Hepatocyte (in vitro differentiated cells): ENCODE results near the gene HPCAL1. TPM values are rescaled to one million over a fixed set of nuclear protein-coding genes. Genes with fewer than 3 reads are reported as not detected.

ENCODE experiments used
- DNase-seq: peaks from one replicate; pipeline ENCODE4 v3.0.0-alpha.2; 2016; ENCODE audit warnings: low spot score
- H2AFZ ChIP-seq: fragments of 200-600 bp; sonication (generic); 2 replicates; pipeline ENCODE4 v1.6.0; 2016; ENCODE audit warnings: antibody characterized with exemption, mild to moderate bottlenecking
- H3K27ac ChIP-seq: fragments of 200-600 bp; sonication (generic); 2 replicates; pipeline ENCODE4 v1.5.1; 2016; ENCODE audit warnings: mild to moderate bottlenecking
- H3K27me3 ChIP-seq: fragments of 200-600 bp; sonication (generic); 2 replicates; pipeline ENCODE4 v1.6.1; 2016
- H3K36me3 ChIP-seq: fragments of 200-600 bp; sonication (generic); replicated peaks from 2 replicates; pipeline ENCODE4 v1.5.1; 2016; ENCODE audit warnings: low read depth; ENCODE audit not compliant: insufficient read depth
- H3K4me1 ChIP-seq: fragments of 200-600 bp; sonication (generic); 2 replicates; pipeline ENCODE4 v1.5.1; 2016; ENCODE audit warnings: mild to moderate bottlenecking, moderate library complexity; ENCODE audit not compliant: insufficient read depth
- H3K4me2 ChIP-seq: fragments of 200-600 bp; sonication (generic); 2 replicates; pipeline ENCODE4 v1.6.0; 2016
- H3K4me3 ChIP-seq: fragments of 200-600 bp; sonication (generic); 2 replicates; pipeline ENCODE4 v1.5.1; 2016; ENCODE audit warnings: mild to moderate bottlenecking
- H3K79me2 ChIP-seq: fragments of 200-600 bp; sonication (generic); 2 replicates; pipeline ENCODE4 v1.6.0; 2017; ENCODE audit warnings: mild to moderate bottlenecking
- H3K9me2 ChIP-seq: fragments of 200-600 bp; sonication (generic); replicated peaks from 2 replicates; pipeline ENCODE4 v1.6.0; 2017; ENCODE audit warnings: mild to moderate bottlenecking; ENCODE audit not compliant: insufficient read depth
- H3K9me3 ChIP-seq: fragments of 200-600 bp; sonication (generic); 2 replicates; pipeline ENCODE4 v1.5.1; 2016; ENCODE audit warnings: low read depth, mild to moderate bottlenecking
- H4K20me1 ChIP-seq: fragments of 200-600 bp; sonication (generic); 2 replicates; pipeline ENCODE4 v1.6.0; 2016; ENCODE audit warnings: mild to moderate bottlenecking; ENCODE audit not compliant: insufficient read depth, poor library complexity, severe bottlenecking
- EZH2 ChIP-seq: fragments of 200-600 bp; sonication (generic); IDR thresholded peaks from 2 replicates; pipeline ENCODE4 v1.6.1; 2016; ENCODE audit warnings: antibody characterized with exemption, mild to moderate bottlenecking, borderline replicate concordance
- EZH2phosphoT487 ChIP-seq: fragments of 200-600 bp; sonication (generic); IDR thresholded peaks from one replicate; pipeline ENCODE4 v1.6.1; 2018; ENCODE audit warnings: antibody characterized with exemption, mild to moderate bottlenecking, low read depth, moderate library complexity; ENCODE audit not compliant: unreplicated experiment, severe bottlenecking
- WGBS: methylation state at CpG from one replicate; pipeline ENCODE4 v1.1.6; 2016; ENCODE audit warnings: low lambda C conversion rate; ENCODE audit errors: missing lambda C conversion rate; 5-methylcytosine and 5-hydroxymethylcytosine counted together
- polyA plus RNA-seq: library from polyadenylated mRNA; unstranded; fragments of >200 nt; fragmentation: Nextera tagmentation; extraction: Ambion mirVana; gene quantifications from 2 replicates; pipeline ENCODE4 v1.2.1, GENCODE V29; 2016
- total RNA-seq: library from RNA; depleted of rRNA; stranded (reverse); fragments of >200 nt; gene quantifications from 2 replicates; pipeline ENCODE4 v1.2.3, GENCODE V29; 2014
- TF ChIP-seq, protein P1 (sequence below): fragments of 200-600 bp; sonication (generic); IDR thresholded peaks from 2 replicates; pipeline ENCODE4 v1.5.1; 2016; ENCODE audit warnings: antibody characterized with exemption, mild to moderate bottlenecking; ENCODE audit not compliant: poor library complexity

Gene HPCAL1
- total and polyA plus RNA-seq, 2 experiments from 2014 or later, result 22.5 to 39.1 TPM

DNA sequence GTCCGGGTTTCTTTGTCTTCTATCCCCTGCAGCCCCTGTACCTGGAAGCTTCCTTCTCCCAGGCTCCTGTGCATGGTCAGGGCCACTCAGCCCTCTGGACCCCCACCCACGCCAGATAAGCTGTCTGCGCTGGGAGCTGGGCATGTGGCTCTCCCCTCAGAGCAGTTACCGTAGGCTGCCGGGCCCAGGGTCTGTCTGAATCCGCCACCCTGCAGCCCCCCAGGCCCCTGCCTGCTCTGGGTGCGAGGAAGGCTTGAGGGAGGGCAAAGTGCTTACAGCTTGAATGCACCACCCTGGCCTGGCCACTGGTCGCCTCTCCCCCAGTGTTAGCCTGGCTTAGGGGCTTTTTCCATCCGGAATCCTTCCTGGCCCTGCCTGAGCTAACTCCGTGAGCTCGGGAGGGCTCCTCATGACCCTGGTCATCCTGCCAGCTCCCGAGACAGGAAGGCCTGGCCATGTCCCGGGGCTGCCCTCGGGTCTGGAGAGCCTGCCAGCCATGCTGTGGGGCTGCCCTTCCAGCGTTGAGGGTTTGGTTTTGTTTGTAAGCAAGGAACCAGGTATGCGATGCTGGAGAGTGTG lies 94.7 kb downstream of the HPCAL1 start:
- H4K20me1 ChIP-seq, result no peaks in the 10 kb centered on the region
- no peak overlapping the region for H3K27ac ChIP-seq
- no peaks in the 10 kb centered on the region for H3K9me3 ChIP-seq
- 90% methylated on average over 16 of the region's 16 CpGs for WGBS
- TF ChIP-seq, protein P1, sequence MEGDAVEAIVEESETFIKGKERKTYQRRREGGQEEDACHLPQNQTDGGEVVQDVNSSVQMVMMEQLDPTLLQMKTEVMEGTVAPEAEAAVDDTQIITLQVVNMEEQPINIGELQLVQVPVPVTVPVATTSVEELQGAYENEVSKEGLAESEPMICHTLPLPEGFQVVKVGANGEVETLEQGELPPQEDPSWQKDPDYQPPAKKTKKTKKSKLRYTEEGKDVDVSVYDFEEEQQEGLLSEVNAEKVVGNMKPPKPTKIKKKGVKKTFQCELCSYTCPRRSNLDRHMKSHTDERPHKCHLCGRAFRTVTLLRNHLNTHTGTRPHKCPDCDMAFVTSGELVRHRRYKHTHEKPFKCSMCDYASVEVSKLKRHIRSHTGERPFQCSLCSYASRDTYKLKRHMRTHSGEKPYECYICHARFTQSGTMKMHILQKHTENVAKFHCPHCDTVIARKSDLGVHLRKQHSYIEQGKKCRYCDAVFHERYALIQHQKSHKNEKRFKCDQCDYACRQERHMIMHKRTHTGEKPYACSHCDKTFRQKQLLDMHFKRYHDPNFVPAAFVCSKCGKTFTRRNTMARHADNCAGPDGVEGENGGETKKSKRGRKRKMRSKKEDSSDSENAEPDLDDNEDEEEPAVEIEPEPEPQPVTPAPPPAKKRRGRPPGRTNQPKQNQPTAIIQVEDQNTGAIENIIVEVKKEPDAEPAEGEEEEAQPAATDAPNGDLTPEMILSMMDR, result no peak
- TF ChIP-seq EZH2 (no peak), EZH2phosphoT487 (no peak)
- no peaks in the 10 kb centered on the region for H3K36me3 ChIP-seq
- no peaks in the 10 kb centered on the region for H3K9me2 ChIP-seq
- no peak overlapping the region for H3K4me2 ChIP-seq
- no peaks in the 10 kb centered on the region for H3K27me3 ChIP-seq
- no peak overlapping the region for H3K4me3 ChIP-seq
- peaks cover 7% of the 10 kb centered on the region for H3K79me2 ChIP-seq
- DNase-seq, result no peak
- H3K4me1 ChIP-seq, result peaks cover 14% of the 10 kb centered on the region
- H2AFZ ChIP-seq, result no peak overlapping the region

DNA sequence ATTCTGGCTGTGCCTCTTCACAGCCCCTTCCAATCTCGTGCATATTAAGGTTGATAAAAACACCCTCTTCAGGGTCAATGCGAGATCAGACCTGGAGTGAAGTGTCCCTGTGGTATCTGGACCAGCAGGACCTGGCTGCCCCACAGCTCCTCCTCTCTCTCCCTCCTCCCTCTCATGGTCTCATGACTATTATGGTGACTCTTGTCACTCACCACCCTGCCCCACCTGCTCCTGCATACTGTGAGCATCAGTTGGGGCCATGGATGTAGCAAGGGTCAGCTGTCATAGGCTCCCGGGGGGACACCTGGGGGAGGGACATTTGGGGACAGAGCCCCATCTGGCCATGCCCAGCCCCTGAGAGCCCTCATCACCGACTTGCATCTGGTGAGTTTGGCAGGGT lies 95.2 kb downstream of the HPCAL1 start:
- Histone ChIP-seq H4K20me1 (no peaks in the 10 kb centered on the region), H3K4me2 (no peak overlapping the region), H2AFZ (no peak overlapping the region), H3K9me3 (no peaks in the 10 kb centered on the region), H3K9me2 (no peaks in the 10 kb centered on the region), H3K4me1 (peaks cover 16% of the 10 kb centered on the region), H3K4me3 (no peak overlapping the region), H3K27me3 (no peaks in the 10 kb centered on the region), H3K79me2 (peaks cover 3% of the 10 kb centered on the region), H3K27ac (no peak overlapping the region), H3K36me3 (no peaks in the 10 kb centered on the region)
- 85% methylated on average over 4 of the region's 4 CpGs for WGBS
- no peak for DNase-seq
- TF ChIP-seq EZH2, result no peak
- TF ChIP-seq, protein P1, result no peak
- no peak for TF ChIP-seq EZH2phosphoT487

DNA sequence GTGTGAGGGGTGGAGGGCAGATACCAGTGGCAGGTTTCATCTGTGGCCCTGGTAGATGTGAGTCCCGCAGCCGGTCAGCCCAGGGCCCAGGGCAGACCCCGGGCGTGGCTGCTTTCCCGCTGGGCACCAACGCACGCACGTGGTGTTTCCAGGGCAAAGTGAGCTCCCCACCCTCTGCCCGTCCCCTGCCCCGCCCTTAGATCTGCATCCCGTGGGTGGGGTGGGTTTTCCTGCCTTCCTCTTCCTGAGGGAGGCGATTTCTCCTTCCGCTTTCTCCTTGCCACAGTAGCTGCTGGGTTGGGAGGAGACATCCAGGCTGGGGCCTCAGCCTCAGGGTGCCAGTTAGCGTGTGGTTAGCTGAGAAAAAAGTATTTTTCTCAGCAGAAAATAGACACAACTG lies 95.8 kb downstream of the HPCAL1 start:
- Histone ChIP-seq H3K9me2 (no peaks in the 10 kb centered on the region), H3K4me1 (peaks cover 16% of the 10 kb centered on the region), H3K27ac (no peak overlapping the region), H2AFZ (no peak overlapping the region), H4K20me1 (no peaks in the 10 kb centered on the region), H3K79me2 (no peaks in the 10 kb centered on the region), H3K4me3 (no peak overlapping the region), H3K4me2 (no peak overlapping the region), H3K27me3 (no peaks in the 10 kb centered on the region), H3K9me3 (no peaks in the 10 kb centered on the region), H3K36me3 (no peaks in the 10 kb centered on the region)
- DNase-seq, result no peak
- TF ChIP-seq EZH2, result no peak
- TF ChIP-seq, protein P1, result no peak
- no peak for TF ChIP-seq EZH2phosphoT487
- 84% methylated on average over 7 of the region's 14 CpGs for WGBS

DNA sequence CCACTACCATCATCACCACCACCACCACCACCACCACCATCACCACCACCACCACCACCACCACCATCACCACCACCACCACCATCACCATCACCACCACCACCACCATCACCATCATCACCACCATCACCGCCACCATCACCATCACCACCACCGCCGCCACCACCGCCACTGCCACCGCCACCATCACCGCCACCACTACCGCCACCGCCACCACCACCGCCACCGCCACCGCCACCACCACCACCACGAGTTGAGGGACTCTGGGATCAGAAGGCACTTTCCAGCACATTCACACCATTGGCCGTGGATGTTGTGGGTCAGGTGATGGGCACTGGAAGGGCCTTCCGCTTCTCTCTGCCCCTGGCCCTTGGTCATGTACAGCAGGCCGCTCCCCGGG lies 96.7 kb downstream of the HPCAL1 start:
- no peaks in the 10 kb centered on the region for H3K9me2 ChIP-seq
- H3K27ac ChIP-seq, result no peak overlapping the region
- no peaks in the 10 kb centered on the region for H3K79me2 ChIP-seq
- no peak overlapping the region for H3K4me2 ChIP-seq
- no peaks in the 10 kb centered on the region for H3K27me3 ChIP-seq
- H3K4me1 ChIP-seq, result peaks cover 16% of the 10 kb centered on the region
- no peak overlapping the region for H3K4me3 ChIP-seq
- no peak overlapping the region for H2AFZ ChIP-seq
- no peaks in the 10 kb centered on the region for H3K9me3 ChIP-seq
- TF ChIP-seq, protein P1, result no peak
- TF ChIP-seq EZH2phosphoT487 (no peak), EZH2 (no peak)
- H3K36me3 ChIP-seq, result no peaks in the 10 kb centered on the region
- no peak for DNase-seq
- H4K20me1 ChIP-seq, result no peaks in the 10 kb centered on the region
- WGBS, result 100% methylated on average over 4 of the region's 16 CpGs
